H1 (cell line): ENCODE measurements around the gene BCAS3. TPM values are rescaled to one million over a fixed set of nuclear protein-coding genes. Genes with fewer than 3 reads are reported as not detected.

Experiments
- CTCF ChIA-PET: fragments of 300-600 bp; sonication (Branson Sonifier 250); formaldehyde crosslinking; loops from one replicate; lab custom pipeline; 2021; ENCODE audit not compliant: partially characterized antibody; lab: Charles Lee
- POLR2A ChIA-PET: fragments of 300-600 bp; sonication (Branson Sonifier 250); formaldehyde crosslinking; loops from one replicate; lab custom pipeline; 2021; ENCODE audit warnings: inconsistent platforms; ENCODE audit not compliant: partially characterized antibody; lab: Charles Lee
- DNase-seq, 2 experiments: peaks; one replicate each; pipeline versions ENCODE4 v3.0.0 to v3.0.0-alpha.2; 2010 to 2022; ENCODE audit warnings: low spot score in 2 of 2, low read depth in 1 of 2, mixed read lengths in 1 of 2
- FAIRE-seq: peaks from 2 replicates; lab custom pipeline; 2011; peaks lifted over from hg19 to GRCh38; lab: Jason Lieb, UNC
- H2AFZ ChIP-seq: 2 replicates; pipeline ENCODE4 v1.8.1; 2012; ENCODE audit warnings: low read length, inconsistent platforms
- H2AK5ac ChIP-seq: 2 replicates; pipeline ENCODE4 v1.6.1; 2013; ENCODE audit warnings: low read depth, low read length
- H2BK120ac ChIP-seq: replicated peaks from 2 replicates; pipeline ENCODE3; 2013; ENCODE audit warnings: low read depth, low read length, inconsistent platforms
- H2BK12ac ChIP-seq: 2 replicates; pipeline ENCODE4 v1.6.1; 2013; ENCODE audit warnings: low read depth, low read length
- H2BK15ac ChIP-seq: 2 replicates; pipeline ENCODE4 v1.6.1; 2013; ENCODE audit warnings: low read length
- H2BK20ac ChIP-seq: 2 replicates; pipeline ENCODE4 v1.6.1; 2013; ENCODE audit warnings: low read length
- H2BK5ac ChIP-seq: 2 replicates; pipeline ENCODE4 v1.6.1; 2013; ENCODE audit warnings: low read depth, low read length
- H3K14ac ChIP-seq: 2 replicates; pipeline ENCODE4 v1.6.1; 2013; ENCODE audit warnings: inconsistent platforms; ENCODE audit not compliant: insufficient read length
- H3K18ac ChIP-seq: 2 replicates; pipeline ENCODE4 v1.6.1; 2013; ENCODE audit warnings: low read length; ENCODE audit errors: extremely low read depth
- H3K23ac ChIP-seq: 2 replicates; pipeline ENCODE4 v1.6.1; 2013; ENCODE audit warnings: inconsistent platforms; ENCODE audit not compliant: insufficient read length
- H3K23me2 ChIP-seq: 2 replicates; pipeline ENCODE4 v1.6.1; 2013; ENCODE audit warnings: low read depth, low read length
- H3K27ac ChIP-seq: 2 replicates; pipeline ENCODE4 v1.6.1; 2011; ENCODE audit warnings: low read depth, low read length, inconsistent platforms
- H3K27me3 ChIP-seq, 4 experiments: replicated peaks in 1 of 4; 1 replicate in 1 of 4; 2 replicates in 3 of 4; pipeline versions ENCODE4 v1.6.1 to v1.8.1; 2011 to 2013; ENCODE audit warnings: low read length in 3 of 4, mild to moderate bottlenecking in 3 of 4, inconsistent platforms in 2 of 4, mixed read lengths in 2 of 4, moderate library complexity in 1 of 4; ENCODE audit not compliant: control insufficient read depth in 3 of 4, insufficient read depth in 3 of 4; ENCODE audit errors: extremely low read depth in 1 of 4
- H3K36me3 ChIP-seq, 4 experiments: 2 replicates each; pipeline versions ENCODE4 v1.6.1 to v1.8.1; 2011 to 2013; ENCODE audit warnings: mild to moderate bottlenecking in 4 of 4, low read length in 3 of 4, moderate library complexity in 2 of 4, control low read depth in 1 of 4, inconsistent platforms in 1 of 4; ENCODE audit not compliant: insufficient read depth in 4 of 4, control insufficient read depth in 2 of 4
- H3K4ac ChIP-seq: replicated peaks from 2 replicates; pipeline ENCODE3; 2013; ENCODE audit warnings: low read length, low read depth, mixed read lengths, inconsistent platforms; ENCODE audit not compliant: insufficient read length
- H3K4me1 ChIP-seq, 4 experiments: replicated peaks in 1 of 4; 1 replicate in 1 of 4; 2 replicates in 3 of 4; pipeline versions ENCODE4 v1.6.1 to v1.8.1; 2011 to 2013; ENCODE audit warnings: low read length in 3 of 4, inconsistent platforms in 2 of 4, mixed read lengths in 1 of 4; ENCODE audit not compliant: insufficient read depth in 4 of 4, control insufficient read depth in 3 of 4
- H3K4me2 ChIP-seq, 2 experiments: 2 replicates each; pipeline versions ENCODE4 v1.6.1 to v1.8.1; 2011 to 2013; ENCODE audit warnings: low read depth in 2 of 2, low read length in 2 of 2, control low read depth in 1 of 2, inconsistent platforms in 1 of 2, mild to moderate bottlenecking in 1 of 2; ENCODE audit not compliant: insufficient read depth in 1 of 2
- H3K4me3 ChIP-seq, 4 experiments: fragments of 200-600, 300-600 bp in 1 of 4; sonication (generic), shearing (Covaris generic), sonication (Bioruptor Twin) in 1 of 4; 2 replicates each; pipeline versions ENCODE4 v1.5.1 to v1.8.1; 2011 to 2016; ENCODE audit warnings: low read length in 4 of 4, low read depth in 3 of 4, control low read depth in 2 of 4, inconsistent platforms in 2 of 4, mild to moderate bottlenecking in 2 of 4, mixed read lengths in 1 of 4, moderate library complexity in 1 of 4; ENCODE audit not compliant: insufficient read depth in 2 of 4; ENCODE audit errors: extremely low read depth in 1 of 4
- H3K56ac ChIP-seq: replicated peaks from 2 replicates; pipeline ENCODE3; 2013; ENCODE audit warnings: low read depth, mild to moderate bottlenecking, mixed read lengths, low read length, inconsistent platforms; ENCODE audit not compliant: insufficient read length
- H3K79me1 ChIP-seq: 2 replicates; pipeline ENCODE4 v1.6.1; 2013; ENCODE audit warnings: low read depth, low read length, control low read depth
- H3K79me2 ChIP-seq, 2 experiments: 2 replicates each; pipeline versions ENCODE4 v1.6.1 to v1.8.1; 2012 to 2013; ENCODE audit warnings: low read length in 2 of 2, mild to moderate bottlenecking in 2 of 2, inconsistent platforms in 1 of 2; ENCODE audit not compliant: insufficient read depth in 2 of 2, control insufficient read depth in 1 of 2
- H3K9ac ChIP-seq, 4 experiments: replicated peaks in 1 of 4; 1 replicate in 1 of 4; 2 replicates in 3 of 4; pipeline versions ENCODE4 v1.6.1 to v1.8.1; 2011 to 2013; ENCODE audit warnings: low read depth in 3 of 4, low read length in 3 of 4, control low read depth in 2 of 4, mild to moderate bottlenecking in 2 of 4, moderate library complexity in 2 of 4, inconsistent platforms in 1 of 4; ENCODE audit errors: extremely low read depth in 1 of 4
- H3K9me3 ChIP-seq, 2 experiments: 2 replicates each; pipeline versions ENCODE4 v1.6.1 to v1.8.1; 2012 to 2013; ENCODE audit warnings: mild to moderate bottlenecking in 2 of 2, moderate library complexity in 2 of 2, control low read depth in 1 of 2, inconsistent platforms in 1 of 2, low read depth in 1 of 2, low read length in 1 of 2, mixed read lengths in 1 of 2; ENCODE audit not compliant: insufficient read depth in 2 of 2
- H4K20me1 ChIP-seq, 2 experiments: replicated peaks in 1 of 2; 2 replicates each; pipeline versions ENCODE3 to v1.8.1; 2011 to 2013; ENCODE audit warnings: inconsistent platforms in 2 of 2, low read length in 2 of 2, mild to moderate bottlenecking in 1 of 2; ENCODE audit not compliant: insufficient read depth in 2 of 2, control insufficient read depth in 1 of 2
- H4K5ac ChIP-seq: 2 replicates; pipeline ENCODE4 v1.6.1; 2013; ENCODE audit warnings: low read length, low read depth, mixed read lengths, inconsistent platforms; ENCODE audit not compliant: insufficient read length
- H4K8ac ChIP-seq: 2 replicates; pipeline ENCODE4 v1.8.0; 2013; ENCODE audit warnings: mild to moderate bottlenecking, moderate library complexity, low read length, inconsistent platforms; ENCODE audit not compliant: insufficient read depth; ENCODE audit errors: extremely low read depth
- H4K91ac ChIP-seq: replicated peaks from 2 replicates; pipeline ENCODE3; 2013; ENCODE audit warnings: low read length, mixed read lengths, inconsistent platforms; ENCODE audit not compliant: insufficient read length
- ATF3 ChIP-seq: IDR thresholded peaks from 2 replicates; pipeline ENCODE4 v1.6.1; 2011; ENCODE audit warnings: low read depth, mild to moderate bottlenecking, low read length; ENCODE audit not compliant: insufficient read depth
- BACH1 ChIP-seq: IDR thresholded peaks from 2 replicates; pipeline ENCODE4 v1.6.1; 2012; ENCODE audit warnings: low read length, improper control_type of control experiment
- HDAC2 ChIP-seq, 2 experiments: fragments of 300-600 bp in 1 of 2; sonication (generic) in 1 of 2; IDR thresholded peaks; 2 replicates each; pipeline ENCODE4 v1.6.1; 2011 to 2012; ENCODE audit warnings: low read depth in 2 of 2, low read length in 2 of 2, mild to moderate bottlenecking in 2 of 2, moderate library complexity in 2 of 2, borderline replicate concordance in 1 of 2, inconsistent platforms in 1 of 2
- KDM4A ChIP-seq: IDR thresholded peaks from one replicate; pipeline ENCODE4 v1.7.1; 2012; ENCODE audit warnings: low read depth, mild to moderate bottlenecking, moderate library complexity, low read length, inconsistent platforms; ENCODE audit not compliant: severe bottlenecking
- KDM5A ChIP-seq: fragments of 200-600 bp; IDR thresholded peaks from 2 replicates; pipeline ENCODE4 v1.7.1; 2012; ENCODE audit warnings: mild to moderate bottlenecking, low read length, inconsistent platforms, mixed read lengths
- POLR2A ChIP-seq, 2 experiments: IDR thresholded peaks; 1 replicate in 1 of 2; 2 replicates in 1 of 2; pipeline ENCODE4 v1.6.1; 2011; ENCODE audit warnings: low read depth in 2 of 2, low read length in 2 of 2, mild to moderate bottlenecking in 2 of 2; ENCODE audit errors: control extremely low read depth in 1 of 2
- RBBP5 ChIP-seq: IDR thresholded peaks from 2 replicates; pipeline ENCODE4 v1.7.1; 2012; ENCODE audit warnings: low read depth, mild to moderate bottlenecking, inconsistent platforms, low read length, moderate library complexity, borderline replicate concordance
- SAP30 ChIP-seq: fragments of 300-600 bp; sonication (generic); IDR thresholded peaks from 2 replicates; pipeline ENCODE4 v1.7.1; 2012; ENCODE audit warnings: low read length, moderate library complexity, mild to moderate bottlenecking, inconsistent platforms; ENCODE audit not compliant: insufficient read depth, insufficient replicate concordance
- SP1 ChIP-seq: IDR thresholded peaks from 2 replicates; pipeline ENCODE4 v1.6.1; 2011; ENCODE audit warnings: low read depth, low read length
- TEAD4 ChIP-seq: IDR thresholded peaks from 2 replicates; pipeline ENCODE4 v1.6.1; 2012; ENCODE audit warnings: low read depth, low read length, inconsistent platforms, mixed read lengths
- ZNF274 ChIP-seq: IDR thresholded peaks from 2 replicates; pipeline ENCODE4 v1.7.0; 2012; ENCODE audit warnings: low read length, borderline replicate concordance; ENCODE audit errors: extremely low read depth
- WGBS, 2 experiments: shearing (Covaris generic) in 1 of 2; methylation state at CpG; one replicate each; pipeline versions ENCODE4 v1.1.6 to v1.1.7; 2013 to 2015; ENCODE audit warnings: low lambda C conversion rate in 2 of 2, mixed read lengths in 2 of 2, inconsistent platforms in 1 of 2, low coverage in 1 of 2, missing lambda C conversion rate in 1 of 2; ENCODE audit not compliant: insufficient replicate concordance in 2 of 2, insufficient coverage in 1 of 2, insufficient read length in 1 of 2; ENCODE audit errors: extremely low coverage in 1 of 2, missing lambda C conversion rate in 1 of 2; 5-methylcytosine and 5-hydroxymethylcytosine counted together
- polyA plus RNA-seq, 7 experiments: library from polyadenylated mRNA; depleted of rRNA in 3 of 7; stranded (reverse) in 5 of 7; unstranded in 2 of 7; fragments of >200 nt in 5 of 7; fragments of 200-250 nt in 2 of 7; gene quantifications; 1 replicate in 5 of 7; 2 replicates in 1 of 7; 4 replicates in 1 of 7; pipeline versions ENCODE4 v1.2.1 to v1.2.3, GENCODE V29; 2011 to 2013; ENCODE audit warnings: missing spikeins in 2 of 7, mixed read lengths in 2 of 7
- total RNA-seq: library from RNA; stranded (reverse); fragmentation: NEBNext Ultra II Directional; extraction: Animal tissue kit (Norgen Biotek cat#: 25700); gene quantifications from 2 replicates; pipeline ENCODE4 v1.2.1, GENCODE V29; 2021
- TF ChIP-seq, protein P1 (sequence below): IDR thresholded peaks from 2 replicates; pipeline ENCODE4 v1.6.1; 2012; ENCODE audit warnings: inconsistent platforms
- TF ChIP-seq, protein P2 (sequence below): IDR thresholded peaks from 2 replicates; pipeline ENCODE4 v1.6.1; 2011; ENCODE audit warnings: low read length, improper control_type of control experiment

Gene BCAS3
- total and polyA plus RNA-seq, 2 of the 8 experiments (the other 6 are each of a cell fraction or from before 2014, with no cell fraction given), result 9.9 to 13.3 TPM

DNA sequence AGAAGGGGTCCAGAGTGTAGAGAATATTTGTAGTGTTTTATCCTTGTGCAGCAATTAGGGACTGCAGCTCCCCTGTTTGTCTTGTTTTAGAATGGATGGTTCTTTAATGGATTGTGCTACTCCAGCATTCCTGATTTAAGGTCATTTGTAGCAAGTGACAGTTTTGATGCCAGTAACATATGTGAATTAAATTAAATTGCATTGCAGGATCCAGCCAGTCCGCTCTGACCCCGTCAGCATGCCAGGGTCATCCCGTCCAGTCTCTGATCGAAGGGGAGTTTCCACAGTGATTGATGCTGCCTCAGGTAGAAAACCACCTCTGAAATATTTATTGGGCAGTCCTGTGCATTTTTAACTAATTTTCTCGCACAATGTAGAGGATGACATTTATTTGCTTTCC lies 406.6 kb downstream of the BCAS3 start:
- no peaks in the 10 kb centered on the region for H3K79me1 ChIP-seq
- H2AK5ac ChIP-seq, result no peak overlapping the region
- H3K9me3 ChIP-seq, result no peaks in the 10 kb centered on the region
- H2BK20ac ChIP-seq, result no peak overlapping the region
- no peak overlapping the region for H3K23ac ChIP-seq
- no peaks in the 10 kb centered on the region for H3K23me2 ChIP-seq
- H3K9ac ChIP-seq, result no peak overlapping the region
- no peak overlapping the region for H2BK5ac ChIP-seq
- H3K4me3 ChIP-seq, result no peak overlapping the region
- H2BK12ac ChIP-seq, result no peak overlapping the region
- H3K14ac ChIP-seq, result no peak overlapping the region
- H3K4me1 ChIP-seq, result no peaks in the 10 kb centered on the region
- no peak overlapping the region for H4K5ac ChIP-seq
- no peak overlapping the region for H2BK120ac ChIP-seq
- H3K18ac ChIP-seq, result no peak overlapping the region
- H2AFZ ChIP-seq, result no peak overlapping the region
- ChIA-PET CTCF (no interaction called here), POLR2A (no interaction called here)
- H4K91ac ChIP-seq, result no peak overlapping the region
- no peak overlapping the region for H2BK15ac ChIP-seq
- H3K27me3 ChIP-seq, result no peaks in the 10 kb centered on the region
- no peak for DNase-seq
- H3K36me3 ChIP-seq, result no peaks in the 10 kb centered on the region
- H4K20me1 ChIP-seq, result no peaks in the 10 kb centered on the region
- H3K79me2 ChIP-seq, result no peaks in the 10 kb centered on the region
- peak overlapping the region; percentile 11 for H3K56ac ChIP-seq
- H3K4ac ChIP-seq, result no peak overlapping the region
- no peak overlapping the region for H3K4me2 ChIP-seq
- no peak overlapping the region for H3K27ac ChIP-seq
- WGBS, 2 experiments, result 90% methylated on average over 5 of the region's 5 CpGs; no CpG with 5 or more reads in 1 of the 2 experiments
- H4K8ac ChIP-seq, result no peak overlapping the region
- FAIRE-seq, result no peak
- no peak for TF ChIP-seq RBBP5
- no peak for TF ChIP-seq TEAD4
- no peak for TF ChIP-seq HDAC2 (IDR thresholded peaks at IDR 0.05; ENCODE audit: borderline replicate concordance in 1 of 2, low read depth in 2 of 2, low read length in 2 of 2)
- TF ChIP-seq, protein P1, sequence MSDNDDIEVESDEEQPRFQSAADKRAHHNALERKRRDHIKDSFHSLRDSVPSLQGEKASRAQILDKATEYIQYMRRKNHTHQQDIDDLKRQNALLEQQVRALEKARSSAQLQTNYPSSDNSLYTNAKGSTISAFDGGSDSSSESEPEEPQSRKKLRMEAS, result no peak
- no peak for TF ChIP-seq SAP30
- TF ChIP-seq KDM5A, result no peak
- TF ChIP-seq ATF3, result no peak
- TF ChIP-seq KDM4A, result no peak
- TF ChIP-seq POLR2A (IDR thresholded peaks at IDR 0.05; ENCODE audit: control extremely low read depth in 1 of 2, low read depth in 2 of 2, low read length in 2 of 2), result no peak
- TF ChIP-seq, protein P2, sequence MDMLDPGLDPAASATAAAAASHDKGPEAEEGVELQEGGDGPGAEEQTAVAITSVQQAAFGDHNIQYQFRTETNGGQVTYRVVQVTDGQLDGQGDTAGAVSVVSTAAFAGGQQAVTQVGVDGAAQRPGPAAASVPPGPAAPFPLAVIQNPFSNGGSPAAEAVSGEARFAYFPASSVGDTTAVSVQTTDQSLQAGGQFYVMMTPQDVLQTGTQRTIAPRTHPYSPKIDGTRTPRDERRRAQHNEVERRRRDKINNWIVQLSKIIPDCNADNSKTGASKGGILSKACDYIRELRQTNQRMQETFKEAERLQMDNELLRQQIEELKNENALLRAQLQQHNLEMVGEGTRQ, result no peak
- no peak for TF ChIP-seq ZNF274
- TF ChIP-seq BACH1, result no peak
- TF ChIP-seq SP1, result no peak
